Activated CD8-positive, alpha-beta T cell treated with anti-CD3 and anti-CD28 coated beads, Interleukin-2, amount 10 ng/mL, durations not matched to agents 7 days and 5 days (primary cell): ENCODE measurements around the gene ARHGEF19. TPM values are rescaled to one million over a fixed set of nuclear protein-coding genes. Genes with fewer than 3 reads are reported as not detected.
A peak's percentile ranks its signal among the peaks of the same experiment; 100 is the strongest.

Experiments
- ATAC-seq: fragments of 150-1000 bp; cut with Tn5 transposase; one replicate; pipeline ENCODE4 v1.10.0; 2021; ENCODE audit warnings: moderate library complexity
- CTCF ChIA-PET: fragments of 350-600 bp; sonication (Branson Sonifier 250); formaldehyde crosslinking; loops from one replicate; lab custom pipeline; 2021; ENCODE audit warnings: antibody characterized with exemption; lab: Charles Lee
- POLR2A ChIA-PET: fragments of 350-600 bp; sonication (Branson Sonifier 250); formaldehyde crosslinking; loops from one replicate; lab custom pipeline; 2021; ENCODE audit warnings: antibody characterized with exemption; lab: Charles Lee
- DNase-seq: peaks from one replicate; pipeline ENCODE4 v3.0.0-alpha.2; 2020
- H3K27ac Mint-ChIP-seq: one replicate; pipeline ENCODE4 v1.8.0; 2021; ENCODE audit warnings: mild to moderate bottlenecking, mixed read lengths
- H3K27me3 Mint-ChIP-seq: one replicate; pipeline ENCODE4 v1.8.0; 2021; ENCODE audit warnings: low read depth, mixed read lengths
- H3K36me3 Mint-ChIP-seq: one replicate; pipeline ENCODE4 v1.8.0; 2021; ENCODE audit warnings: low read depth, mixed read lengths
- H3K4me1 Mint-ChIP-seq: one replicate; pipeline ENCODE4 v1.8.0; 2021; ENCODE audit warnings: low read depth, mixed read lengths
- H3K4me3 Mint-ChIP-seq: one replicate; pipeline ENCODE4 v1.8.0; 2021; ENCODE audit warnings: mild to moderate bottlenecking, mixed read lengths
- H3K9me3 Mint-ChIP-seq: one replicate; pipeline ENCODE4 v1.8.0; 2022; ENCODE audit warnings: mixed read lengths; ENCODE audit not compliant: insufficient read depth
- total RNA-seq, 2 experiments: library from RNA; stranded (reverse); gene quantifications; one replicate each; pipeline ENCODE4 v1.2.3, GENCODE V29; 2021

Gene ARHGEF19
- total RNA-seq, 2 experiments from 2014 or later: 11.4 to 11.9 TPM

- CTCF ChIA-PET: interaction anchor here (0.5 to 4.4 kb wide), 26 partner anchors 8 to 1022 kb away, joined by 3 to 44 read pairs (median 4); partner anchors contain the start of gene NECAP2
Measured at GRCh38 chr1:16243936-16244649, 31.6 kb upstream of the ARHGEF19 start.

GRCh38 chr1:16243215-16243610 lies 30.8 kb upstream of the ARHGEF19 start:
- Mint-ChIP-seq H3K36me3 (peaks cover 7% of the 10 kb centered on the region), H3K27ac (no peak overlapping the region), H3K27me3 (no peaks in the 10 kb centered on the region), H3K9me3 (no peaks in the 10 kb centered on the region), H3K4me3 (no peak overlapping the region), H3K4me1 (peaks cover 14% of the 10 kb centered on the region)
- no peak for DNase-seq
- no peak for ATAC-seq
- POLR2A ChIA-PET: no interaction called here
- CTCF ChIA-PET: interaction anchor here (0.6 to 4.4 kb wide), 8 partner anchors 9 to 164 kb away, joined by 3 to 44 read pairs (median 8); no protein-coding TSS in a partner anchor

More at GRCh38 chr1:16243936-16244649, 31.6 kb upstream of the ARHGEF19 start:
- DNase-seq (peak; percentile 86), ATAC-seq (peak; percentile 82)
- peaks cover 16% of the 10 kb centered on the region for H3K4me1 Mint-ChIP-seq
- H3K36me3 Mint-ChIP-seq: peaks cover 7% of the 10 kb centered on the region
- no peak overlapping the region for H3K27ac Mint-ChIP-seq
- H3K4me3 Mint-ChIP-seq: no peak overlapping the region
- POLR2A ChIA-PET: interaction anchor here (1.3 kb wide), 1 partner anchor 39 kb away, joined by 3 read pairs; no protein-coding TSS in a partner anchor
- H3K27me3 Mint-ChIP-seq: no peaks in the 10 kb centered on the region
- H3K9me3 Mint-ChIP-seq: no peaks in the 10 kb centered on the region

GRCh38 chr1:16242556-16243214 lies 30.2 kb upstream of the ARHGEF19 start:
- Mint-ChIP-seq H3K4me3 (no peak overlapping the region), H3K27ac (no peak overlapping the region), H3K36me3 (peaks cover 7% of the 10 kb centered on the region), H3K9me3 (no peaks in the 10 kb centered on the region), H3K27me3 (no peaks in the 10 kb centered on the region), H3K4me1 (peaks cover 17% of the 10 kb centered on the region)
- POLR2A ChIA-PET: no interaction called here
- DNase-seq: no peak
- CTCF ChIA-PET: interaction anchor here (0.6 to 3.7 kb wide), 3 partner anchors 55 to 163 kb away, joined by 3 to 44 read pairs (median 19); no protein-coding TSS in a partner anchor
- ATAC-seq: no peak

- CTCF ChIA-PET: interaction anchor here (1.1 kb wide), 1 partner anchor 162 kb away, joined by 3 read pairs; no protein-coding TSS in a partner anchor
- DNase-seq (no peak), ATAC-seq (no peak)
- POLR2A ChIA-PET: no interaction called here
- H3K36me3 Mint-ChIP-seq: peaks cover 3% of the 10 kb centered on the region
- H3K27me3 Mint-ChIP-seq: no peaks in the 10 kb centered on the region
- H3K27ac Mint-ChIP-seq: no peak overlapping the region
- no peaks in the 10 kb centered on the region for H3K9me3 Mint-ChIP-seq
- H3K4me3 Mint-ChIP-seq: no peak overlapping the region
- H3K4me1 Mint-ChIP-seq: peaks cover 27% of the 10 kb centered on the region
Measured at GRCh38 chr1:16241221-16241708, 28.8 kb upstream of the ARHGEF19 start.

- no peaks in the 10 kb centered on the region for H3K36me3 Mint-ChIP-seq
- H3K4me1 Mint-ChIP-seq: peaks cover 34% of the 10 kb centered on the region
- no peak for ATAC-seq
- POLR2A ChIA-PET: interaction anchor here (0.6 to 0.7 kb wide), 2 partner anchors 132 to 291 kb away, joined by 3 read pairs; no protein-coding TSS in a partner anchor
- no peaks in the 10 kb centered on the region for H3K27me3 Mint-ChIP-seq
- no peak overlapping the region for H3K27ac Mint-ChIP-seq
- H3K4me3 Mint-ChIP-seq: no peak overlapping the region
- no peak for DNase-seq
- CTCF ChIA-PET: interaction anchor here (0.7 to 1.1 kb wide), 2 partner anchors 123 to 161 kb away, joined by 3 read pairs; no protein-coding TSS in a partner anchor
- no peaks in the 10 kb centered on the region for H3K9me3 Mint-ChIP-seq
Measured at GRCh38 chr1:16239972-16240491, 27.6 kb upstream of the ARHGEF19 start.

GRCh38 chr1:16237343-16237830 lies 24.9 kb upstream of the ARHGEF19 start:
- DNase-seq (no peak), ATAC-seq (no peak)
- H3K4me3 Mint-ChIP-seq: peak overlapping the region; percentile 84
- H3K9me3 Mint-ChIP-seq: no peaks in the 10 kb centered on the region
- peaks cover 34% of the 10 kb centered on the region for H3K4me1 Mint-ChIP-seq
- no peaks in the 10 kb centered on the region for H3K36me3 Mint-ChIP-seq
- H3K27me3 Mint-ChIP-seq: no peaks in the 10 kb centered on the region
- H3K27ac Mint-ChIP-seq: peak overlapping the region; percentile 87
- POLR2A ChIA-PET: interaction anchor here (1.1 to 3.4 kb wide), 2 partner anchors 20 to 31 kb away, joined by 3 to 16 read pairs; no protein-coding TSS in a partner anchor
- CTCF ChIA-PET: interaction anchor here (0.7 to 4.4 kb wide), 6 partner anchors 11 to 422 kb away, joined by 3 to 17 read pairs (median 4); partner anchors contain the start of gene FAM131C

- ATAC-seq: peak; percentile 89
- no peaks in the 10 kb centered on the region for H3K27me3 Mint-ChIP-seq
- CTCF ChIA-PET: interaction anchor here (0.7 to 4.4 kb wide), 8 partner anchors 11 to 421 kb away, joined by 3 to 17 read pairs (median 4); partner anchors contain the start of gene FAM131C
- H3K27ac Mint-ChIP-seq: peak within 1 kb of the TSS; percentile 87
- no peaks in the 10 kb centered on the region for H3K36me3 Mint-ChIP-seq
- H3K4me3 Mint-ChIP-seq: peak within 1 kb of the TSS; percentile 84
- POLR2A ChIA-PET: interaction anchor here (0.8 to 3.4 kb wide), 3 partner anchors 19 to 277 kb away, joined by 3 to 16 read pairs (median 3); no protein-coding TSS in a partner anchor
- DNase-seq: peak; percentile 98
- H3K9me3 Mint-ChIP-seq: no peaks in the 10 kb centered on the region
- H3K4me1 Mint-ChIP-seq: peaks cover 34% of the 10 kb centered on the region
Measured at GRCh38 chr1:16236511-16237342, 24.3 kb upstream of the ARHGEF19 start, which contains the start of gene CPLANE2. TSS of gene CPLANE2 (minus strand) at chr1:16237183. CDS start at chr1:16236742, 441 bp downstream.

GRCh38 chr1:16235944-16236510 lies 23.6 kb upstream of the ARHGEF19 start:
- Mint-ChIP-seq H3K4me1 (peaks cover 34% of the 10 kb centered on the region), H3K27me3 (no peaks in the 10 kb centered on the region), H3K9me3 (no peaks in the 10 kb centered on the region), H3K4me3 (peak overlapping the region; percentile 84), H3K27ac (peak overlapping the region; percentile 87), H3K36me3 (no peaks in the 10 kb centered on the region)
- peak; percentile 63 for DNase-seq
- CTCF ChIA-PET: interaction anchor here (1.0 to 4.4 kb wide), 4 partner anchors 9 to 158 kb away, joined by 3 to 17 read pairs (median 4); no protein-coding TSS in a partner anchor
- POLR2A ChIA-PET: interaction anchor here (0.8 to 3.4 kb wide), 2 partner anchors 19 to 278 kb away, joined by 3 to 16 read pairs; no protein-coding TSS in a partner anchor
- ATAC-seq: peak; percentile 63

- H3K27me3 Mint-ChIP-seq: no peaks in the 10 kb centered on the region
- no peaks in the 10 kb centered on the region for H3K36me3 Mint-ChIP-seq
- CTCF ChIA-PET: interaction anchor here (1.3 to 4.4 kb wide), 3 partner anchors 9 to 157 kb away, joined by 3 to 17 read pairs (median 5); no protein-coding TSS in a partner anchor
- peaks cover 34% of the 10 kb centered on the region for H3K4me1 Mint-ChIP-seq
- H3K4me3 Mint-ChIP-seq: no peak overlapping the region
- ATAC-seq (no peak), DNase-seq (no peak)
- POLR2A ChIA-PET: interaction anchor here (3.4 kb wide), 1 partner anchor 18 kb away, joined by 16 read pairs; no protein-coding TSS in a partner anchor
- no peak overlapping the region for H3K27ac Mint-ChIP-seq
- no peaks in the 10 kb centered on the region for H3K9me3 Mint-ChIP-seq
Measured at GRCh38 chr1:16235347-16235746, 22.9 kb upstream of the ARHGEF19 start.

GRCh38 chr1:16233431-16233830 lies 21.0 kb upstream of the ARHGEF19 start:
- CTCF ChIA-PET: interaction anchor here (1.5 kb wide), 1 partner anchor 10 kb away, joined by 4 read pairs; no protein-coding TSS in a partner anchor
- H3K9me3 Mint-ChIP-seq: no peaks in the 10 kb centered on the region
- DNase-seq: no peak
- no peaks in the 10 kb centered on the region for H3K36me3 Mint-ChIP-seq
- peaks cover 5% of the 10 kb centered on the region for H3K27me3 Mint-ChIP-seq
- no peak for ATAC-seq
- H3K4me1 Mint-ChIP-seq: peaks cover 26% of the 10 kb centered on the region
- no peak overlapping the region for H3K27ac Mint-ChIP-seq
- POLR2A ChIA-PET: no interaction called here
- H3K4me3 Mint-ChIP-seq: no peak overlapping the region
